ENCODE results near the gene SLC22A5. TPM values are rescaled to one million over a fixed set of nuclear protein-coding genes. Genes with fewer than 3 reads are reported as not detected.

The SLC22A5 gene
- total RNA-seq, 3 donors from 2014 or later (not counting 1 experiment from before 2014, with no cell fraction given), result 1.6 to 5.0 (median 3.9) TPM

DNA sequence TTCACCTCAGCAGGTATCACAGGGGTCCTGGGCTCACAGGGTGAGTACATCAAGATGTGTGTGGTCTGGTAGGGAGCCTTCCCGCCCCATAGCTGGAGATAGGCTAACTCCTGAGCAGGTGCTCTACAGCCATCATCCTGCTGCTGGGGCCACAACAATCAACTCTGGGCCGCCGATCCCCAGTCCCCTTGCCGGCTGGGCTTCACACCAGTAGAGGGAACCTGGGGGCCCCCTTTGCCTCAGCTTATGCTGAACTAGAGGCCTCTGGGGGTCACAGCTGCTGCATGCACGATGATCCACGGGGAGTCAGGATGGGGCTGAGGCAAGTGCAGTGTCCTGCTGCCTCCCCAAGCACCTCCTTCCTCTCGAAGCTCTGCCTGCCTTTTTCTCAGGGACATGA lies 74.6 kb downstream of the SLC22A5 start:
- Histone ChIP-seq H3K9me3 (ENCODE audit: control insufficient read depth, insufficient read depth, low read length) (no peaks in the 10 kb centered on the region), H3K27me3 (ENCODE audit: control insufficient read depth, insufficient read depth, low read length) (no peaks in the 10 kb centered on the region), H3K4me3 (ENCODE audit: low read length) (no peak overlapping the region), H3K36me3 (ENCODE audit: control insufficient read depth, insufficient read depth, low read length) (peaks cover 20% of the 10 kb centered on the region), H3K4me1 (ENCODE audit: control insufficient read depth, insufficient read depth, low read length) (peaks cover 87% of the 10 kb centered on the region), H3K27ac (ENCODE audit: low read length) (peak overlapping the region; percentile 13)
- H3K36me3 Mint-ChIP-seq, result no peaks in the 10 kb centered on the region
- peaks cover 96 to 97% of the 10 kb centered on the region in 2 donors for H3K4me1 Mint-ChIP-seq
- intact Hi-C loops (cut with micrococcal nuclease), result no loop called here
- TF ChIP-seq, protein P1, sequence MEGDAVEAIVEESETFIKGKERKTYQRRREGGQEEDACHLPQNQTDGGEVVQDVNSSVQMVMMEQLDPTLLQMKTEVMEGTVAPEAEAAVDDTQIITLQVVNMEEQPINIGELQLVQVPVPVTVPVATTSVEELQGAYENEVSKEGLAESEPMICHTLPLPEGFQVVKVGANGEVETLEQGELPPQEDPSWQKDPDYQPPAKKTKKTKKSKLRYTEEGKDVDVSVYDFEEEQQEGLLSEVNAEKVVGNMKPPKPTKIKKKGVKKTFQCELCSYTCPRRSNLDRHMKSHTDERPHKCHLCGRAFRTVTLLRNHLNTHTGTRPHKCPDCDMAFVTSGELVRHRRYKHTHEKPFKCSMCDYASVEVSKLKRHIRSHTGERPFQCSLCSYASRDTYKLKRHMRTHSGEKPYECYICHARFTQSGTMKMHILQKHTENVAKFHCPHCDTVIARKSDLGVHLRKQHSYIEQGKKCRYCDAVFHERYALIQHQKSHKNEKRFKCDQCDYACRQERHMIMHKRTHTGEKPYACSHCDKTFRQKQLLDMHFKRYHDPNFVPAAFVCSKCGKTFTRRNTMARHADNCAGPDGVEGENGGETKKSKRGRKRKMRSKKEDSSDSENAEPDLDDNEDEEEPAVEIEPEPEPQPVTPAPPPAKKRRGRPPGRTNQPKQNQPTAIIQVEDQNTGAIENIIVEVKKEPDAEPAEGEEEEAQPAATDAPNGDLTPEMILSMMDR (IDR thresholded peaks at IDR 0.05), result no peak
- no peaks in the 10 kb centered on the region for H3K27me3 Mint-ChIP-seq (ENCODE audit: low read depth in 2 of 2)
- H3K9me3 Mint-ChIP-seq, result no peaks in the 10 kb centered on the region
- no peak overlapping the region for H3K4me3 Mint-ChIP-seq
- WGBS (ENCODE audit: insufficient coverage), result 70% methylated on average over 7 of the region's 7 CpGs
- ATAC-seq (peak in 1 of 3 donors; percentile 10), DNase-seq (peak in 1 of 2 donors; percentile 12)
- peak overlapping the region; percentile 87 to 100 for H3K27ac Mint-ChIP-seq

Other genes with a start within 250 kb of the SLC22A5 start
- gene P4HA2, start 141.9 kb upstream of the SLC22A5 start, total RNA-seq, result under 1 TPM in 1 of 3 donors, not detected in 2; 0.20 TPM
- not detected for gene PDLIM4, start 112.0 kb upstream of the SLC22A5 start, total RNA-seq
- 1 to 10 TPM in 1 of 3 donors, under 1 TPM in 2; 0.14 to 2.3 (median 0.27) TPM for gene SLC22A4, start 75.3 kb upstream of the SLC22A5 start, total RNA-seq
- 1,000 to 10,000 TPM; 1,190 to 1,513 (median 1,282) TPM for gene IRF1, start 121.1 kb downstream of the SLC22A5 start, total RNA-seq
- not detected for gene IL5, start 173.8 kb downstream of the SLC22A5 start, total RNA-seq
- gene RAD50, start 187.3 kb downstream of the SLC22A5 start, total RNA-seq, result 10 to 100 TPM; 21.0 to 31.2 (median 27.5) TPM